Parathyroid adenoma (tissue), 2 donors: Measurements from ENCODE around the gene ATAD2B.

Experiments used
- H2AFZ ChIP-seq: fragments of 300-600 bp; sonication (generic); one replicate; pipeline ENCODE4 v1.7.0; 2017; ENCODE audit warnings: antibody characterized with exemption, mild to moderate bottlenecking
- H3K27ac ChIP-seq: fragments of 300-600 bp; sonication (generic); one replicate; pipeline ENCODE4 v1.7.0; 2017
- H3K27me3 ChIP-seq: fragments of 300-600 bp; sonication (generic); one replicate; pipeline ENCODE4 v1.7.0; 2017; ENCODE audit warnings: low read length; ENCODE audit not compliant: control insufficient read depth, insufficient read depth
- H3K36me3 ChIP-seq: fragments of 300-600 bp; sonication (generic); one replicate; pipeline ENCODE4 v1.7.0; 2017; ENCODE audit warnings: low read length; ENCODE audit not compliant: control insufficient read depth, insufficient read depth
- H3K4me1 ChIP-seq: fragments of 300-600 bp; sonication (generic); one replicate; pipeline ENCODE4 v1.7.0; 2017; ENCODE audit warnings: control low read depth
- H3K4me2 ChIP-seq: fragments of 300-600 bp; sonication (generic); one replicate; pipeline ENCODE4 v1.7.0; 2017; ENCODE audit warnings: low read length
- H3K4me3 ChIP-seq: fragments of 300-600 bp; sonication (generic); one replicate; pipeline ENCODE4 v1.7.0; 2017; ENCODE audit warnings: low read depth, low read length
- H3K79me2 ChIP-seq: fragments of 300-600 bp; sonication (generic); one replicate; pipeline ENCODE4 v1.7.0; 2017; ENCODE audit warnings: control low read depth
- H3K9ac ChIP-seq: fragments of 300-600 bp; sonication (generic); one replicate; pipeline ENCODE4 v1.7.0; 2017; ENCODE audit warnings: mild to moderate bottlenecking
- H3K9me3 ChIP-seq: fragments of 300-600 bp; sonication (generic); one replicate; pipeline ENCODE4 v1.7.0; 2017; ENCODE audit warnings: low read length; ENCODE audit not compliant: control insufficient read depth
- TF ChIP-seq, protein P1 (sequence below): fragments of 300-600 bp; sonication (generic); IDR thresholded peaks from one replicate; pipeline ENCODE4 v1.7.0; 2017; ENCODE audit warnings: antibody characterized with exemption, mild to moderate bottlenecking
- donor health status: primary hyperparathyroidism.

Gene ATAD2B

GRCh38 chr2:23915327-23915726 lies 11.6 kb downstream of the ATAD2B start:
- Histone ChIP-seq H3K9me3 (no peaks in the 10 kb centered on the region), H3K9ac (no peak overlapping the region), H3K27me3 (no peaks in the 10 kb centered on the region), H3K4me2 (no peak overlapping the region), H3K79me2 (peaks cover 53% of the 10 kb centered on the region), H3K27ac (no peak overlapping the region), H3K4me1 (peaks cover 4% of the 10 kb centered on the region), H3K36me3 (no peaks in the 10 kb centered on the region), H3K4me3 (no peak overlapping the region), H2AFZ (no peak overlapping the region)
- TF ChIP-seq, protein P1, sequence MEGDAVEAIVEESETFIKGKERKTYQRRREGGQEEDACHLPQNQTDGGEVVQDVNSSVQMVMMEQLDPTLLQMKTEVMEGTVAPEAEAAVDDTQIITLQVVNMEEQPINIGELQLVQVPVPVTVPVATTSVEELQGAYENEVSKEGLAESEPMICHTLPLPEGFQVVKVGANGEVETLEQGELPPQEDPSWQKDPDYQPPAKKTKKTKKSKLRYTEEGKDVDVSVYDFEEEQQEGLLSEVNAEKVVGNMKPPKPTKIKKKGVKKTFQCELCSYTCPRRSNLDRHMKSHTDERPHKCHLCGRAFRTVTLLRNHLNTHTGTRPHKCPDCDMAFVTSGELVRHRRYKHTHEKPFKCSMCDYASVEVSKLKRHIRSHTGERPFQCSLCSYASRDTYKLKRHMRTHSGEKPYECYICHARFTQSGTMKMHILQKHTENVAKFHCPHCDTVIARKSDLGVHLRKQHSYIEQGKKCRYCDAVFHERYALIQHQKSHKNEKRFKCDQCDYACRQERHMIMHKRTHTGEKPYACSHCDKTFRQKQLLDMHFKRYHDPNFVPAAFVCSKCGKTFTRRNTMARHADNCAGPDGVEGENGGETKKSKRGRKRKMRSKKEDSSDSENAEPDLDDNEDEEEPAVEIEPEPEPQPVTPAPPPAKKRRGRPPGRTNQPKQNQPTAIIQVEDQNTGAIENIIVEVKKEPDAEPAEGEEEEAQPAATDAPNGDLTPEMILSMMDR, result no peak

GRCh38 chr2:23912054-23912453 lies 14.9 kb downstream of the ATAD2B start:
- H3K27ac ChIP-seq, result no peak overlapping the region
- peaks cover 33% of the 10 kb centered on the region for H3K79me2 ChIP-seq
- no peaks in the 10 kb centered on the region for H3K9me3 ChIP-seq
- no peaks in the 10 kb centered on the region for H3K36me3 ChIP-seq
- H2AFZ ChIP-seq, result no peak overlapping the region
- TF ChIP-seq, protein P1, result no peak
- H3K4me1 ChIP-seq, result peaks cover 4% of the 10 kb centered on the region
- H3K27me3 ChIP-seq, result no peaks in the 10 kb centered on the region
- H3K4me2 ChIP-seq, result no peak overlapping the region
- H3K9ac ChIP-seq, result no peak overlapping the region
- H3K4me3 ChIP-seq, result no peak overlapping the region

DNA sequence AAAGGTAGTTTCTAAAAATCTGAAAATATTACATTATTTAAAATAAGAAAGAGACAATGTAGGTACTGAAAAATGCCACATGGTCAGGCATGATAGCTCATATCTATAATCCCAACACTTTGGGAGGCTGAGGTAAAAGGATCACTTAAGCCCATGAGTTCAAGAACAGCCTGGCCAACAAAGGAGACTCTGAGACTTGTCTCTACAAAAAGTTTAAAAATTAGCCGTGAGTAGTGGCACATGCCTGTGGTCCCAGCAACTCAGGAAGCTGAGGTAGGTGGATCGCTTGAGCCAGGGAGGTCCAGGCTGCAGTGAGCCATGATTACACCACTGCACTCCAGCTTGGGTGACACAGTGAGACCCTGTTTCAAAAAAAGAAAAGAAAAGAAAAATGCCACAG lies 21.8 kb downstream of the ATAD2B start:
- no peak overlapping the region for H3K27ac ChIP-seq
- H2AFZ ChIP-seq, result no peak overlapping the region
- no peaks in the 10 kb centered on the region for H3K9me3 ChIP-seq
- no peaks in the 10 kb centered on the region for H3K36me3 ChIP-seq
- H3K9ac ChIP-seq, result no peak overlapping the region
- H3K4me3 ChIP-seq, result no peak overlapping the region
- H3K27me3 ChIP-seq, result no peaks in the 10 kb centered on the region
- TF ChIP-seq, protein P1, result no peak
- peaks cover 27% of the 10 kb centered on the region for H3K79me2 ChIP-seq
- H3K4me1 ChIP-seq, result peaks cover 4% of the 10 kb centered on the region
- H3K4me2 ChIP-seq, result no peak overlapping the region

DNA sequence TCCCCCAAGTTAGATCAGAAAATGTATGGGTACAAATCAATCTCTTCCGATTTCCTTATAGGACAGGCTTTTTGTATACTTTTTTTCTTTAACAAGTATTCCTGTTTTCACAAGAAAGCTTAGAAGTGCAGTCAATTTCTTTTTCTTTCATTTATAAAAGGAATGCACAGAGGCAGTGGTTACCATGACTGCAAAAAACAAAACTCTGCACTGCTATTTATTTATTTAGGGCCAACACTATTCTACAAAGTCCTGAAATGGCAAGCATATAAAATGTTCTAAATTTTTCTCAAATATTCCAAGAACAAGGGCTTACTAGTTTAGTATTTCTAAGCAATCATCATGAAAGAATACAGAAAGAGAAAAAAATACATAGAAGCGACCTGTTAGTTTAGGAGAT lies 22.2 kb downstream of the ATAD2B start:
- no peak overlapping the region for H3K9ac ChIP-seq
- H3K36me3 ChIP-seq, result no peaks in the 10 kb centered on the region
- TF ChIP-seq, protein P1, result no peak
- no peak overlapping the region for H3K4me3 ChIP-seq
- H3K79me2 ChIP-seq, result peaks cover 24% of the 10 kb centered on the region
- peaks cover 4% of the 10 kb centered on the region for H3K4me1 ChIP-seq
- no peaks in the 10 kb centered on the region for H3K27me3 ChIP-seq
- no peak overlapping the region for H3K4me2 ChIP-seq
- H3K9me3 ChIP-seq, result no peaks in the 10 kb centered on the region
- H3K27ac ChIP-seq, result no peak overlapping the region
- no peak overlapping the region for H2AFZ ChIP-seq

DNA sequence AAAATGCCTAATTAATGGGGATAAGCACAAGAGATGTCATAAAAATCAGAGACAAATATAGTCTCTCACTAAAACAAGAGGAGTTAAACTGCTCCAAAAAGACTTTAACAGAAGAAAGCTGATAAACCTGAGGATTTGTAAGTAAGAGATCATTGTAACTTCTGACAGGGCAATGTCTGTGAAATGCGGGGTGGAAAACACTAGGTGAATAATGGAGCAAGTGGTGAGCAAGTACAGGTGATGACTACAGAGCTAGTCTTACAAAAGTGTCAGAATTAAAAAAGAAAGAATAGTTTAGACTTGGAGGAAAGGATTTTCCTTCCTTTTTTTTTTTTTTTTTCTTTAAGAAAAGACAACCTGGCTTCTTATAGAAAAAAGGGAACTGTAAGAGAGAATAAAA lies 22.7 kb downstream of the ATAD2B start:
- Histone ChIP-seq H3K36me3 (no peaks in the 10 kb centered on the region), H2AFZ (no peak overlapping the region), H3K4me1 (peaks cover 4% of the 10 kb centered on the region), H3K79me2 (peaks cover 26% of the 10 kb centered on the region), H3K9me3 (no peaks in the 10 kb centered on the region), H3K9ac (no peak overlapping the region), H3K4me3 (no peak overlapping the region), H3K4me2 (no peak overlapping the region), H3K27me3 (no peaks in the 10 kb centered on the region), H3K27ac (no peak overlapping the region)
- TF ChIP-seq, protein P1, result no peak
